Measurements from ENCODE around the gene GAPVD1.

- TF ChIP-seq POLR2A (IDR thresholded peaks at IDR 0.05; ENCODE audit: low read depth, low read length) (no peak), TAF1 (IDR thresholded peaks at IDR 0.05; ENCODE audit: borderline replicate concordance, low read depth, low read length) (no peak)
Measured at GRCh38 chr9:125218621-125219020, 43.0 kb upstream of the GAPVD1 start.

Measured in GM12892 (cell line).